Right kidney (tissue), 9 donors: ENCODE results near the gene EPN1.

Experiments used
- DNase-seq: peaks from one replicate; pipeline ENCODE4 v3.0.0-alpha.2; 2016
- long read RNA-seq, 8 donors: transcript quantifications; one replicate each; lab custom pipeline, GENCODE V29; 2026

EPN1 gene
- long read RNA-seq, donor 1, full-length matches to known transcripts, result 14 of 33 reads
- long read RNA-seq, donor 1, partial matches to known transcripts, result 10 of 33 reads
- long read RNA-seq, donor 1, other reads (novel, unspliced or antisense), result 9 of 33 reads
- long read RNA-seq, donor 2, full-length matches to known transcripts, result 13 of 24 reads
- long read RNA-seq, donor 2, partial matches to known transcripts, result 5 of 24 reads
- long read RNA-seq, donor 2, other reads (novel, unspliced or antisense), result 6 of 24 reads
- long read RNA-seq, donor 3, full-length matches to known transcripts, result 8 of 30 reads
- long read RNA-seq, donor 3, partial matches to known transcripts, result 15 of 30 reads
- long read RNA-seq, donor 3, other reads (novel, unspliced or antisense), result 7 of 30 reads
- long read RNA-seq, donor 4, full-length matches to known transcripts, result 15 of 44 reads
- long read RNA-seq, donor 4, partial matches to known transcripts, result 17 of 44 reads
- long read RNA-seq, donor 4, other reads (novel, unspliced or antisense), result 12 of 44 reads
- long read RNA-seq, donor 5, full-length matches to known transcripts, result 16 of 58 reads
- long read RNA-seq, donor 5, partial matches to known transcripts, result 28 of 58 reads
- long read RNA-seq, donor 5, other reads (novel, unspliced or antisense), result 14 of 58 reads
- long read RNA-seq, donor 6, full-length matches to known transcripts, result 9 of 50 reads
- long read RNA-seq, donor 6, partial matches to known transcripts, result 28 of 50 reads
- long read RNA-seq, donor 6, other reads (novel, unspliced or antisense), result 13 of 50 reads
- long read RNA-seq, donor 7, full-length matches to known transcripts, result 23 of 101 reads
- long read RNA-seq, donor 7, partial matches to known transcripts, result 65 of 101 reads
- long read RNA-seq, donor 7, other reads (novel, unspliced or antisense), result 13 of 101 reads
- long read RNA-seq, donor 8, full-length matches to known transcripts, result 13 of 35 reads
- long read RNA-seq, donor 8, partial matches to known transcripts, result 17 of 35 reads
- long read RNA-seq, donor 8, other reads (novel, unspliced or antisense), result 5 of 35 reads

DNA sequence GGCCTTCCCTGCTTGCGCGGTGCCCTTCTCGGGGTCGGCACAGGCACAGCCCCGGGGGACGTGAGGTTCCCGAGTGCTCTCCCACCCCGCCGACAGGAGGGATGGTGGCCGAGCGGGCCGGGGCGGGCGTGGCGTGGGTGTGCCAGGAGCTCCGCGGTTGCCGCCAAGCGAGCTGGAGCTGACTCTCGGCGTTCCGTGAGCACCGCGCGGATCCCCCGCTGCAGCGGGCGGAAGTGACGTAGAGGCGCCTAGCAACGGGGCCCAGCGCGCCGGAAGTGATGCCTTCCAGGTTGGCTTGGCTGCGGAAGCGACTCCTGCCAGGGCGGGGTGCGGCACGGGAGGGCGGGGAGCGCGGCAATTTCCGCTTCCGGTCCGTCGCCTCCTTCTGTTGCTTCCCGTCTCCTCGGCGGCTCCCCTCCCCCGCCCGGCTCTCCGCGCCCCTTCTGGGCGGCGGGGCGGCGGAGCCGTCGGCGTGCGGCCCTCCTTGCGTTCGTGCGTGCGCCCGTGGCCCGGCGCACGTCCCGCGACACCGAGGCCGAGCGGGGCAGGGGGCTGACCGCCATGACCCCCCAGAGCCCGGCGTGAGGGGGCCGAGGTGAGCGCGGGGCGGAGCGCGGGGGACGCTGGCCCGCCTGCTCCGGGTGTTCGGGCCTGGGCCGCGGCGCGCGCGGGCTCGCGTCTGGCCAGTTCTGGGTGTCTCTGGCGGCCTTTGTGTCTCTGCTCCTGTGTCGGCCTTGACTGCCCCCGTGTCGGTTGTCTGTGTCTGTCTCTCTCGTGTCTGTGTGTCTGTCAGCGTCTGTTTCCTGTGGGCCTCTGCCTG is at the start of gene EPN1:
Gene EPN1 (plus strand): TSS at position 386 of the 820 bp plus-strand sequence. CDS start 3,402 bp downstream, outside the sequence.
- DNase-seq, result peak; percentile 87

- DNase-seq, result no peak
These were observed 48.7 kb upstream of the EPN1 start for GRCh38 chr19:55626350-55626749.

DNA sequence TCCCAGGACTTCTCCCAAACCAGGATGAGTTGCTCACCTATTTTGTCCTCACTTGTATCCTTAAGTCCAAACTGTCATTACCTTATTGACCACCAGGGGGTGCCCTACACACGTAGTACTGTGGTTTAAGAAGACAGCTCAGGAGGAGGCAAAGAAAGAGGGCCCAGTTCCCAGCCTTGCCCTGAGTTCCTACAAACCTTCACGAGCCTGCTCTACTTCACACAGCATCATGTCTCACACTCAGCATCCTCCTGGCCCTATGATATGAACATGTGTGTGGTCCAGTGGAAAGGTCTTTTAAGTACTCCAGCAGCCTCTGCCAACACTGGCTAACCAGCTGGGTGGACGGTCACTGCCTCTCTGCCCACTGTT is 42.6 kb upstream of the EPN1 start:
- DNase-seq, result peak; percentile 74

DNA sequence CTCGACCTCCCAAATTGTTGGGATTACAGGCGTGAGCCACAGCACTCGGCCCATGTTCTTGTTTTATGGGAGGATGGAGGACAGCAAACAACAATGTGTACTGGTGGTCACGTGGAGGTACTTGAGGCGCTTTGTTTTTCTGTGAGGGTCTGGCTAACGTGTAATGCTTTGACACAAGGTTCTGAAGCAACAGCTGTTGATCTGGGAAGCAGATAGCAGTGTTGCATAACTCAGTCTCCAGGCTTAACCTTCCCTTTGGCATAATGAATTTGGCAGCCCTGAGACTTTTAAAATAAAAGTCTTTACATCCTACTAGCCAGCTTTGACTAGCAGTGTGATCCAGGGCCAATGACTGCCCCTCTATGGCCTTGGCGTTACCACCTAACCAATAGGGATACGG is 41.2 kb upstream of the EPN1 start:
- DNase-seq, result no peak

DNA sequence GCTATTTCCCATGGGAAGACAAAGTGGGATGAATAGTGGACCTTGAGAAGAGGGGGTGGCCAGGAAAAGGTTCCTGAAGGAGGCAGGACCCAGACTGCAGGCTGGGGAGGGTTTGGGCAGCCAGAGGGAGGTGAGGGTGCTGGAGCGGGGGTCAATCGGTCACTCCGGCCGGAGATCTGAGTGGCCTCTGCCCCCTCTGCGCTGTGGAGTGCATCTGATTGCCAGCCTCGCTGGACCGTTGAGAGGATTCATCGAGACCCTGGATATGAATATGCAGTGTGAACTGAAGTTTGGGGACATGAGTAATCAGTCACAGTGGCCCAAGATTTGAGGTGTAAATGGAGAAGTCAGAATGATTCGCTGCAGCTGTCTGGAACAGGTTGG is 39.7 kb upstream of the EPN1 start:
- DNase-seq, result no peak

DNA sequence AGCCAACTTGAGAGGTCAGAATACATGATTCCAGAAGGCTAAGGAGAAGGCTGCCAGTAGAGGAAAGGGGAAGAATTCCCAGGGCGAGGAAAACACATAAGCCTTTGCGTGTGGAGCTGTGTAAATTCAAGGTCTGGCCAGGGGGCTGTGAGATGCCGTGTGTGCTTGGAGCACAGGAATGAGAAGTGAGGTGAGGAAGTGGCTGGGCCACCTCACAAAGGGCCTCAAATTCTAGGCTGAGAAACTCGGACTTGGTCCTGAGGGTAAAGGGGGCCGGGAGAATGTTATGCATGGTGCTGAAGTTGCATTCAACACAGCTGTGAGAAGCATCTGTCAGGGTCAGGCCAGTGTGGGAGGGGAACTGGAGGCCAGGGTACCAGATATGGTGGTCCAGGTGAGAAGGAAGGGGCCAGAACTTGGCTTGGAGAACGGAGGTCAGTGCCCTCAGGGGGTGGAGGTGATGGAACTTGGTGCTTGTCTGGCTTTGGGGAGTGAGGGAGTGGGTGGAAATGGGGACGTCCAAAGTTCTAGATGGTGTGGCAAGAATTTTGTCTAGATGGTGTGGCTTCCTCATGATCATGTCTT is 39.1 kb upstream of the EPN1 start:
- no peak for DNase-seq

GRCh38 chr19:55636723-55637122 is 38.3 kb upstream of the EPN1 start:
- DNase-seq, result no peak

- no peak for DNase-seq
These were observed 37.5 kb upstream of the EPN1 start for GRCh38 chr19:55637534-55637933.

- DNase-seq, result no peak
These were observed 36.1 kb upstream of the EPN1 start for GRCh38 chr19:55638864-55639359.

DNA sequence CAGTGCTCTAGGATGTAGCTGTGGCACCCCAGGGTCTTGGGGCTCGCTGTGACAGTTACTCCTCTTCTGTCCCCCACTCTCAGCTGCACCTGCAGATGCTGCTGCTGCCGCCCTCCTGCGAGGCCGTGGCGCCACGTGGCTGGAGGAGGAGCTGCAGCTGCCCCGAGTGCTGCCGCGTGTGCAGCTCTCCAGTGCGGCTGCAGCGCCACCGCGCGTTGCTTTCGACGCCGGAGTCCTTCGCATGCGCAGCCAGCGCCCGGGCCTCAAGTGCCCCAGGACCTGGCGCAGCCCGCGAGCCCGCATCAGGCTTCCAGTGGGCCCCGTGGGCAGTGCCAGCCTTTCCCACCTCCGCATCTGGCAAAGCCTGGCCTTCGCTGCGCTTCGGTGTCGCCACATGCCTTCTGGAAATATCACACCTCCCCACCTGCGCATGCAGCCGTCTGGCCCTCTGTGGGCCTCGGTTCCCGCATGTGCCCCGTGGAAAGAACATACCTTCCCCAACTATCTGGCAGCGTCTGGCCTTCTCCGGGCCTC is 34.9 kb upstream of the EPN1 start:
- peak; percentile 85 for DNase-seq

DNA sequence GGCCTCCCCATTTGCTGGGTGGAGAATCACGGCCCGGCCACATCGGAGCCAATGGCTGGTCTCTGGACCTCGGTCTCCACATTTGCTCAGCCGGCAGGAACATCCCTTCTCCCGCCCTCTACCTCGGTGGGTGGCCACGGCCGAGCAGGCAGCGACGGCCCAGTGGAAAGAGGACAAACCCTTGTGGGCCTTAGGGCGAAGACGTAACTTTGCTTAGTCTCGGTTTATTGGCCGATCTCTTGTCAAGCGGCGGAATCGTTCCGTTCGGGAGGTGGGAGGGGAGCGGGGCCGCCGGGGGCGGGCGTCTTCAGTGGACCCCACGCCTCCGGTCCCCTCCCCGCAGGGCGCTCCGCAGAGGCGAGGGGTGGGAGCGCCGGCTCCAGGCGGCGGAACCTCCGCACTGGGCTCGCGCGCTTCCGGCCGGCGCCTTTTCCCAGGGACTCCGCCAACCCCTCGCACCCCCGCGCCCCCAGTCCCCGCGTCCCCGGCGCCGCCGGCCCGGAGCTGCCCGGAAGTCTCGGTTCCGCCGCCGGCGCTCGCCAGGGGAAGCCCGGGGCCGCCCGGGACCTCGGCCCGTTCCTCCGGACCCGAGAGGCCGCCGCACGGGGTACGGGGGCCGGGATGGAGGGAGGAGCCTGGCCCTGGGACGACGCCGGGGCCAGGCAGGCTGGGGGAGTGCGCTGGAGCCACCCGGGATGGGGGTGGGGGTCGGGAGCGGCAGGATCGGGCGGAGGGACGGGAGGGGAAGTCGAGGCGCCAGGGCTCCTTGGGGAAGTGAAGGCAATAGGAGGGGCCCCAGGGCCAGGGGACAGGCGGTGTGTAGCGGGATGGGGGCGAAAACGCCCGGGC is 34.2 kb upstream of the EPN1 start, which contains the start of gene ZNF580:
Gene ZNF580 (plus strand): TSS at position 426 of the 849 bp plus-strand sequence. CDS start 1,507 bp downstream, outside the sequence.
- no peak for DNase-seq

GRCh38 chr19:55641426-55642152 is 33.4 kb upstream of the EPN1 start:
- DNase-seq, result peak; percentile 60

- peak; percentile 68 for DNase-seq
These were observed 32.6 kb upstream of the EPN1 start for GRCh38 chr19:55642153-55643002.

DNA sequence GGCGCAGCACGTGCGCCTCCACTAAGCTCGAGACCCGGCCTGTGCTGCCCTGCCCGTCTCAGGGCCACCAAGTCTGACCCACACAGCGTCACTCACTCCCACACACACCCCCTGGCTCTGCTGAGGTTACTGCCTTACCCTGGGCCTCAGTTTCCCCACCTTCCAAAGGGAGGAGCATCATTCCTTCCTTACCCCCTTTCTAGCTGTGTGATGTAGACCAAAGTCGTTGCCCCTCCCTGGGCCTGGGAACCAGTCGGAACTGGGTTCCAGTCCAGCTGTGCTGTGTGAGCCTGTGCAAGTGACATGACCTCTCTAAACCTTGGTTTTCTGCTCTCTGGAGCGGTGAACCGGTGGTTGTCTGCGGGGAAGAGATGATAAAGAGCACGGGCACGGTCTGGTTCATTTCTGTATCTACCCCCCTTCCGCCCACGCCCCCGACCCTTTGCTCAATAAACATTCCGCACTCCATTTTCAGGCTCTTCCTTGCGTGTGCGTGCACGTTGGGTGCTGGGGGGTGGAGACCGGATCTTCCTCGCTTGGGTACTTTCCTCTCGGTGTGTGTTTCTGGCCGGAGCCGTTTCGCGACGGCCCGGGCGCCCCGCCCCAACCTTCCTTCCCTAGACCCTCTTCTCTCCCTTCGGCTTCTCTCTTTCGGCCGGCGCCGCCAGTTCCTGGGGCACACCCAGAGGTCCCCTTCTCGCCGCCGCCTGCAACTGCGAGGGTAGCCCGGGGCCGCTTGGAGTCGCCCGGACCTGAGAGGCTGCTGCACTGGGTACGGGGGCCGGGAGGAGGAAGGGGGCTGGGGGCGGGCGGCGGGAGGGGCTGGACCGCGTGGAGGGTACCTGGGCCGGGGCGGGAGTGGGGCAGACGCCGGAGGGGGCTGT is 31.8 kb upstream of the EPN1 start, which contains the start of gene ZNF581:
Gene ZNF581 (plus strand): TSS at position 647 of the 884 bp plus-strand sequence. CDS start 923 bp downstream, outside the sequence.
- peak; percentile 87 for DNase-seq

DNA sequence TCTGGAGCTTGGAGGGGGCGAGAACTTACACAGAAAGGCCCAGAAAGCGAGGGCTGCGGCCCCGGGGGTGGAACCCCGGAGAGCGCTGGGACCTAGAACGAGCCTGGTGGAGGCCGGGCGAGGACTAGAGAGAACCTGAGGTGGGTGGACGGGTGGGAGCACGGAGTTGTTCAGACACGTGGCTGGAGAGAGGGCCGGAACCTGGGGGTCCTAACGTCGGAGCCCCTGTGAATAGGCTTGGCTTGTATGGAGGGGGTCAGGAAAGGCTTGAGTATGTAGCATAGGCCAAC is 31.2 kb upstream of the EPN1 start:
- no peak for DNase-seq

DNA sequence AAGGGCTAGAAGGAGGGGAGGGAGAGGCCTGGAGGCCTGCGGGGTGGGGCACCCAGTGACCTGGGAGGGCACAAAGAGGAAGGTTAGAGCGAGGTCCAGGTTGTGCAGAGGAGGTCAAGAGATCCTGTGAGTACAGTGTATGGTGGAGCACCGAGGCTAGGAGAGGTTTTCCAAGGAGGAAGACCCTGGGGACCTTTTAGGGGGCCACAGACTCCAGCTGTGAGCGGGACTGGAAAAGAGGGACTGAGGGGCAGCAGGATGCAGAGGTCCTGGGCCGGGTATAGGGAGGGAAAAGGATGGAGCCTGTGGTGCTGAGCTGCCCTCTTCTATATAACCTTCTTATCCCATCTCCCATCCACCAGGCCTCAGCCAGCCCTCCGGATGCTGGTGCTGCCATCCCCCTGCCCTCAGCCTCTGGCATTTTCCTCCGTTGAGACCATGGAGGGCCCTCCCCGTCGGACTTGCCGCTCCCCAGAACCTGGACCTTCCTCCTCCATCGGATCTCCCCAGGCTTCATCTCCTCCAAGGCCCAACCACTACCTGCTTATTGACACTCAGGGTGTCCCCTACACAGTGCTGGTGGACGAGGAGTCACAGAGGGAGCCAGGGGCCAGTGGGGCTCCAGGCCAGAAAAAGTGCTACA is 30.7 kb upstream of the EPN1 start:
- DNase-seq, result no peak
